ENCODE results near the gene TSN. TPM values are rescaled to one million over a fixed set of nuclear protein-coding genes. Genes with fewer than 3 reads are reported as not detected.

Gene TSN
- total and polyA plus RNA-seq, 9 of the 15 experiments (the other 6 are each of a cell fraction or from before 2014, with no cell fraction given), result 63.2 to 152 (median 95.2) TPM

DNA sequence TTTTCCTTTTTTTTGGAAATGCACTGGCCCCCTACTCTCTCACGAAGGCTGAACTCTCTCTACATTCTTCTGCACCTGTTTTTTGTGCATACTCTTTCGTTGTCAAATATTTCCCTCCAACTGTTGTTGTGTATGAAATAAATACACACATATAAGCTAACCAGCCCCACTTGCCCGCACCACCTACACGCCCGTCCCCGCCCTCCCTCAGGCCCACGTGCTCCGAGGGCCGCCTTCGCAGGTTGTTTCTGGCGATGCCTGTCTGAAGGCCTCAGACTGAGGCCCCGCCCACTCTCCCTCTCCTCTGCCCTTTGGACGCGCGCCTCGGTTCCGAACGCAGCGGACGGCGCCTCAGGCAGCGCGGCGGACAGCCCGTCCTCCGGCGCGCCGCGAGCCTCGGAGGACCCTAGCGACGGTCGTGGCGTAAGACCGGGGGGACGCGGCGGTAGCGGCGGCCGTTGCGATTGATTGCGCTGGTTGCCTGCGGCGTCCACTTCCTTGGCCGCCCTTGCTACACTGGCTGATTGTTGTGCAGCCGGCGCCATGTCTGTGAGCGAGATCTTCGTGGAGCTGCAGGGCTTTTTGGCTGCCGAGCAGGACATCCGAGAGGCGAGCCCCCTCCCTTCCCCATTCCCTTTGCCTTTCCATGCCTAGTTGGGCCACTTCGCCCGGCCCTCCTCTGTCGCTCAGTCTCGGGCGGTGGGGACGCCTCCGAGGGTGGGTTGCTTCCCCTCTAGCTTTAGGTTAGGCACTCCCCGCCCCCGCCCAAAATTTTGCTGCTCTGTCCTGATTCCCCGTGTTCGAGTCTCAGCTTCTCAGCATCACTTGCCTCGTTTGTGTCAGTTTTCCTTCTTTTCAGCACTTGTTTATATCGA is at the start of gene TSN (continued):
- TF ChIP-seq KAT8 (IDR thresholded peaks at IDR 0.05; ENCODE audit: low read depth), result no peak
- TF ChIP-seq, protein P1, sequence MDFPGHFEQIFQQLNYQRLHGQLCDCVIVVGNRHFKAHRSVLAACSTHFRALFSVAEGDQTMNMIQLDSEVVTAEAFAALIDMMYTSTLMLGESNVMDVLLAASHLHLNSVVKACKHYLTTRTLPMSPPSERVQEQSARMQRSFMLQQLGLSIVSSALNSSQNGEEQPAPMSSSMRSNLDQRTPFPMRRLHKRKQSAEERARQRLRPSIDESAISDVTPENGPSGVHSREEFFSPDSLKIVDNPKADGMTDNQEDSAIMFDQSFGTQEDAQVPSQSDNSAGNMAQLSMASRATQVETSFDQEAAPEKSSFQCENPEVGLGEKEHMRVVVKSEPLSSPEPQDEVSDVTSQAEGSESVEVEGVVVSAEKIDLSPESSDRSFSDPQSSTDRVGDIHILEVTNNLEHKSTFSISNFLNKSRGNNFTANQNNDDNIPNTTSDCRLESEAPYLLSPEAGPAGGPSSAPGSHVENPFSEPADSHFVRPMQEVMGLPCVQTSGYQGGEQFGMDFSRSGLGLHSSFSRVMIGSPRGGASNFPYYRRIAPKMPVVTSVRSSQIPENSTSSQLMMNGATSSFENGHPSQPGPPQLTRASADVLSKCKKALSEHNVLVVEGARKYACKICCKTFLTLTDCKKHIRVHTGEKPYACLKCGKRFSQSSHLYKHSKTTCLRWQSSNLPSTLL (IDR thresholded peaks at IDR 0.05), result no peak
- TF ChIP-seq PRDM10 (IDR thresholded peaks at IDR 0.05; ENCODE audit: partially characterized antibody), result peak; percentile 23
- TF ChIP-seq SREBF1 (IDR thresholded peaks at IDR 0.05; ENCODE audit: borderline replicate concordance, low read depth, low read length), result 0 out of 2 replicates have a peak, but pooled peaks have one; percentile 30
- TF ChIP-seq HNRNPK (IDR thresholded peaks at IDR 0.05; ENCODE audit: low read depth, low read length, poor library complexity, severe bottlenecking), result no peak
- peak; percentile 75; the same call in 1 of the 2 replicates for TF ChIP-seq GABPB1 (CRISPR knock-in tag; IDR thresholded peaks at IDR 0.05)
- TF ChIP-seq ZNF239 (CRISPR knock-in tag; IDR thresholded peaks at IDR 0.05), result peak; percentile 20; the same call in 1 of the 2 replicates
- TF ChIP-seq, protein P2, sequence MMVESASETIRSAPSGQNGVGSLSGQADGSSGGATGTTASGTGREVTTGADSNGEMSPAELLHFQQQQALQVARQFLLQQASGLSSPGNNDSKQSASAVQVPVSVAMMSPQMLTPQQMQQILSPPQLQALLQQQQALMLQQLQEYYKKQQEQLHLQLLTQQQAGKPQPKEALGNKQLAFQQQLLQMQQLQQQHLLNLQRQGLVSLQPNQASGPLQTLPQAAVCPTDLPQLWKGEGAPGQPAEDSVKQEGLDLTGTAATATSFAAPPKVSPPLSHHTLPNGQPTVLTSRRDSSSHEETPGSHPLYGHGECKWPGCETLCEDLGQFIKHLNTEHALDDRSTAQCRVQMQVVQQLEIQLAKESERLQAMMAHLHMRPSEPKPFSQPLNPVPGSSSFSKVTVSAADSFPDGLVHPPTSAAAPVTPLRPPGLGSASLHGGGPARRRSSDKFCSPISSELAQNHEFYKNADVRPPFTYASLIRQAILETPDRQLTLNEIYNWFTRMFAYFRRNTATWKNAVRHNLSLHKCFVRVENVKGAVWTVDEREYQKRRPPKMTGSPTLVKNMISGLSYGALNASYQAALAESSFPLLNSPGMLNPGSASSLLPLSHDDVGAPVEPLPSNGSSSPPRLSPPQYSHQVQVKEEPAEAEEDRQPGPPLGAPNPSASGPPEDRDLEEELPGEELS (CRISPR knock-in tag; IDR thresholded peaks at IDR 0.05; ENCODE audit: borderline replicate concordance), result no peak
- no peak for TF ChIP-seq ZBTB8A (IDR thresholded peaks at IDR 0.05; ENCODE audit: partially characterized antibody)
- no peak for TF ChIP-seq JUNB (CRISPR knock-in tag; conservative IDR thresholded peaks at IDR 0.05)
- peak; percentile 98 for TF ChIP-seq MYC (IDR thresholded peaks at IDR 0.05; ENCODE audit: low read depth, low read length)
- TF ChIP-seq MYC (CRISPR knock-in tag; IDR thresholded peaks at IDR 0.05; ENCODE audit: borderline replicate concordance, low read depth), result peak; percentile 78
